DMS114 treated with DMSO at 0.1 percent for 48 hours (cell line): Measurements from ENCODE around the gene CALN1.
"Not testable (repeated sequence)": the region's sequence is repeated elsewhere in the genome, so short reads cannot be mapped to it uniquely, and the experiment has no call there.

Source experiments
- DNase-seq: peaks from one replicate; lab custom pipeline; 2025; ENCODE audit not compliant: unreplicated experiment; lab: John Stamatoyannopoulos, UW

The CALN1 gene

DNA sequence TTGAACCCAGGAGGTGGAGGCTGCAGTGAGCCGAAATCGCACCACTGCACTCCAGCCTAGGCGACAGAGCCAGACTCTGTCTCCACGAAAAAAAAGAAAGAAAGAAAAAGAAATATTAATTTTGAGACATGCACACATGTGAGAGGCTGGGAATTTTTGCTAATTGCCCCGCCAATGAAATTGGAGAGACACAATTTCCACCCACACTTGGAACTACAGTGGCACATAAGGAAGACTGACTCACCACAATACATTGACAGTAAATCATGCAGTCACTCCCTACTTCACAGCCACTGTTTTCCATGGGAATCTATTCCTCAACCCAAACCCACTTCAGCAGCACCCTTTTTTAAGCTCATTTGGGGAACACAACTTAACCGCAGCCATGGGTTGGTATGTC lies 139.7 kb downstream of the CALN1 start:
- no peak for DNase-seq

GRCh38 chr7:72268796-72269195 lies 143.3 kb downstream of the CALN1 start:
- DNase-seq, result no peak

- DNase-seq, result no peak
Observed at GRCh38 chr7:72268090-72268489, 144.0 kb downstream of the CALN1 start.

DNA sequence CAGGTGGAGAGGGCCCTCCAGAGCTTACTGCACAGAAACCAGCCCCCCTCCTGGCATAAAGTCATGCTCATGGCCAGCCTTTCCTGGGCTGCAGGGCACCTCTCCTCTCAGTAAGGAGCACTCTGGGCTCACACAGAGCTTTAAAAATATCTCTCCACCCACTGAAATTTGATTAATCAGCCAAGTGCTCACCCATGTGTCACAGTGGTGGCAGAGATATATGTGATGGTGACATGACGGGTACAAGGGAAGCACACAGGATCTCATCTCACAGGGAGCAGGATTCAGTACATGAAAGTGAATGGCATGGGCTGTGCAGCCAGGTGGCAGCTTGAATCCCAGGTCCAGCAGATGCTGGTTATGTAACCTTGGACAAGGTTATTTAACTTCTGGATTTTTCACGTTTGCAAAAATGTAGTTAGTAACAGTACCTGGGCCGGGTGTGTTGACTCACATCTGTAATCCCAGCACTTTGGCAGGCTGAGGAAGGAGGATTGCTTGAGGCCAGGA lies 144.8 kb downstream of the CALN1 start:
- no peak for DNase-seq

DNA sequence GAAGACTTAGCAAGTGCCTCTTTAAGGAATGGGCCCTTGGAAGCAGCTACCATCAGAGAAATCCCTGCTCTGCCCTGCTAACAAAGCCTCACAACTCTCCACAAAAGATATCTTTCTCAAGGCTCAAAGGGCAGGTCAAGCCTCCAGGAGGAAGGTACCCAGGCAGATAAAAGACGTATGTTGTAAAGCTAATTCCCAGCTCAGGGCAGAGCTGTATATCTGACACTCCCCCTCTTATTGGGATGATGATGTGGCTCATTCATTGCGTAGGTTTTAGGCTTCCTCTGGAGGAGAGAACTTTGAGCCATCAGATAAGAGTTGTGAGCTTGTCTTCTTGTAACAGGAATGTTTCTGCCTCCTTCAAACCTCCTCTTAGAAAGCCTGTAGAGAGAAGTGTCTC lies 145.4 kb downstream of the CALN1 start:
- no peak for DNase-seq

- DNase-seq, result no peak
Observed at GRCh38 chr7:72265071-72265904, 146.8 kb downstream of the CALN1 start.

GRCh38 chr7:72260406-72260805 lies 151.7 kb downstream of the CALN1 start:
- DNase-seq, result no peak

- DNase-seq, result no peak
Observed at GRCh38 chr7:72258074-72258473, 154.1 kb downstream of the CALN1 start.

- DNase-seq, result no peak
Observed at GRCh38 chr7:72254455-72254854, 157.7 kb downstream of the CALN1 start.

DNA sequence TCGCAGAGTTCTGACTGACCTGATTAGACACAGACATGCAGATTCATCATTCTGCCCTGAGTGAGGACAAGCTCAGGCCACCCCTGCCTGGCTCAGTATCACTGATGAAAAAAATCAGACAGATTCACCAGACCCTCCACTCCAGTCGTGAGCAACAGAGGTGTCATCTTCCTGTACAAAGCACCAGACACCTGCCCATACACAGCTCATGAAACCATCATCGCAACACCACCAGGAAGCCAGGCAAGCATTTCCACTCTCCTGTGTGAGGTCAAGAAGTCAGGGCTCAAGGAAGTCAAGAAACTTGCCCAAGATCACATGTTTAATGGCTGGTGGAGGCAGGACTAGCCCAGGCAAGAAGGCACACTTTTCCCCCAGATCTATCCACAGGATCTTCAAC lies 163.0 kb downstream of the CALN1 start:
- DNase-seq, result no peak

DNA sequence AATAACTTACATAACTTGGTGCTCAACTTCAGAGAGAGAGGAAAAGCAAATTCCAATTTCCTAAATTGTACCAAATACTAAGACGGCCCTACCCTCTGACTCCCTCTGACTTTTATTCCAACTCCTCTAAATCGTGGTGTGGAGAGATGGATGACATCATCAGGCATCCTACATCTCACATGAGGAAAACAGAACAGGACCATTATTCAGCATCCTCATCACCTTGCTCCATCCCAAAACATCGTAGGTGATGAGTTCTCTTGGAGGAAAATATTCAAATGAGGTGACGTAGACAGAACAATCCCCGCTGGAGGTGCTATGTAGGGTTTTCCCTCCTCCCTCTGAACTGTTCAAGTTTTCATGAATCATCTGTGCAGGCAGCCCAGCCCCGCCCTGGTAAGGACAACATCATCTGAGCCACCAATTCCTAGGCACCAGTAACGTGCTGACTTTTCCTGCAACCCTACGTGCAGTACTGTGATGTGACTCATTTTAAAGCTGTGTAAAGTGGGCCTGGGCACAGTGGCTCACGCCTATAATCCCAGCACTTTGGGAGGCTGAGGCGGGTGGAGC lies 167.2 kb downstream of the CALN1 start:
- no peak for DNase-seq

GRCh38 chr7:72243329-72243728 lies 168.8 kb downstream of the CALN1 start:
- no peak for DNase-seq

- DNase-seq, result no peak
Observed at GRCh38 chr7:72235351-72235750, 176.8 kb downstream of the CALN1 start.

- DNase-seq, result no peak
Observed at GRCh38 chr7:72234086-72234485, 178.1 kb downstream of the CALN1 start.

- DNase-seq, result no peak
Observed at GRCh38 chr7:72230281-72230680, 181.9 kb downstream of the CALN1 start.

DNA sequence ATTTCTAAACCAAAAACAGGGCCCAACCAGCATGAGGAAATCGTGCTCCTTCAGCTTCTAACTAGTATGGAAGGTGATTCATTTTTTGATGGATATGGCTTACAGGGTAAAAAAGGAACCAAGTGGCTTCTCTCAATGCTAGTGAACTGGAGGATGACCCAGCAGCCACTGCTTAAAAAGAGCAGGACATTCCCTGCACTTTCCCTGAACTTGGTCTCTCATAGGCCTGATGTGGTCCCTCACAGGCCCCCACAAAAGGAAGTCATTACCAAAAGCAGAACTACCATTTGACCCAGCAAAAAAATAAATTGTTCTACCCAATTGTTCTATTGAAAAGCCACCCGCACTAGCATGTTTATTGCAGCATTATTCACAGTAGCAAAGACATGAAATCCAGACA lies 188.8 kb downstream of the CALN1 start:
- no peak for DNase-seq

GRCh38 chr7:72222136-72222535 lies 190.0 kb downstream of the CALN1 start:
- no peak for DNase-seq

DNA sequence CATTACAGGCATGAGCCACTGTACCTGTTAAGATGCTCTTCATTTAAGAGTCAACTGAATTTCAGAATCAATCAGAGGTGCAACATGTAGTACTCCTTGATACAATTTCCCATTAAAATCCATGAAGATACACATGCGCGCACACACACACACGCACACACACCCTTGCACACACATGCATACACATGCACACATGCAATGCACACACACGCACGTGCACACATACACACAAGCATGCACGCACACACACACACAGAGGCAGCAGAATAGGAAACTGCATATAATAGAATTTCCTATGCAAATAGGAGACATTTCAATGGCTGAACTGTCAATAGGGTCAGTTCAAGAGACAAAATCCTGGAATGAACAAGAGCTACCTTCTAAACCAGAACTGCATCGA lies 192.6 kb downstream of the CALN1 start:
- DNase-seq, result no peak

DNA sequence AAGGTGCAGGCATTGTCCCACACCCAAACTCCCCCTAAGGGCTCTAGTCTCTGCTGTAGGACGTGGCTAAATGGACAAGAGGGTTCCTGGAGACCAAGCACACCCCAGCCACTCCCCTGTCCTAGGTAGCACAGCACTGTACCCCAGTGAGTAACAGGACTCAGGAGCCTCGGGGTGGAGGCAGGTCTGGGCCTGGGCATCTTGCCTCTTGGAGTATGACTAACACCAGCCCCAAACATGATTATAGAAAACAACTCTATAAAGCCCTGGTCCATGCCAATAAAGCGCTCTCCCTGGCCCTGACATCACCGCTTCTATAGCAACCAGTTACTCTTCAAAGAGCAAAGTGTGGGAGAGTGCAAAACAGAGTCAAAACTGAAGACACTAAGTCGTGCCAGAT lies 195.0 kb downstream of the CALN1 start:
- DNase-seq, result no peak

DNA sequence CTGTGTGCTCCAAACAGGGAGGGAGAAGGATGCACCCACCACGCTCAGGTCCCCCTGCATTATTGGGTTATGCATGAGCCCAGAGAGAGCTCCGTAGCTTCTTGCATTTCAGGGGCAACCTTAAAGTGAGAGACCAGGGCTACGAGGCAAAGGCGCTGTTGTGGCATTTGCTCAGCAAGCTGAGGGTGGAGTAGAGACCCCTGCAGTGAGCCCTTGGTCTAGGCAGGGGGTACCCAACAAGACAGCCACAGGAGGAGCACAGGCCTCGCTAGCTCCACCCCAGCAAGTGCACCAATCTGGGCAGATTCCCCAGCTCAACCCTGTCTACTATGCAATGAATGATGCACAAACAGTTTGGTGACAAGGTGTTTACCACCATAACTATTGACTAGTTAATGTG lies 198.4 kb downstream of the CALN1 start:
- DNase-seq, result no peak

DNA sequence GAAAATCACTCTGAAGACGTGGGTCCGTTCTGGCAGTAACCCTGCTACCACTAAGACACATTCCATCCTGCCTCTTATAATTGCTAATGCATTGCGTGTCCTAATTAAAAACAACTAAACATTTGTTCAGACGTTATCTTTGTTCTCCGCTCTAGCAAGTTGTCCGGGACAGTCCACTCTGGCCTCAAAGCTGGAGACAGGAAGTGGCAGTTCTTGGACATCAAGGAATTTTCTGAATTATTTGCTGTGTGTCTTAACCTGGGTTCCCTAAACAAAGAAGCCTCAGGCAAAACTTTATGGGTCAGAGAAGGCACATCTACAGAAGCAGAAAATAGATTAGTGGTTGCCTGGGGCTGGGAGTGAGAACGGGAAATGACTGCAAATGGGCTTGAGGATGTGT lies 199.1 kb downstream of the CALN1 start:
- no peak for DNase-seq

GRCh38 chr7:72211175-72211574 lies 201.0 kb downstream of the CALN1 start:
- no peak for DNase-seq

GRCh38 chr7:72209006-72209405 lies 203.1 kb downstream of the CALN1 start:
- not testable (repeated sequence) for DNase-seq
